Measurements from ENCODE around the gene GPR160. TPM values are rescaled to one million over a fixed set of nuclear protein-coding genes. Genes with fewer than 3 reads are reported as not detected.
A peak's percentile ranks its signal among the peaks of the same experiment; 100 is the strongest.

GPR160 gene
- total RNA-seq, 4 donors from 2014 or later: 93.5 to 195 (median 139) TPM

DNA sequence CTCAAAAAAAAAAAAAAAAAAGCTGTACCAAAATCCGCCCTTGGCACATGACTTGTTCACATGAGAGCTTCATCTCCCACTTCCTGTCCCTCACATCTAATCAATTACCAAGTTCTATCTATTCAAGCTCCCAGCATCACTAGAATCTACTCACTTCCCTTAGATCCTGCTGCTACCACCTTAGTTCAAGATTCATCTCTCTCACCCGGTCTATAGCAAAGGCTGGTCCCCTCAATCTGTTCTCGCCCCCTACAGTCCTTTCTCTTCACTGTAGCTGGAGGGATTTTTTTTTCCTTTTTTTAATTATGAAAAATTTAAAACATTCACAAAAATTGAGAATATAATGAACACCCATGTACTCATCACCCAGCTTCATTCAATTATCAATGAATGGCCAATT lies 16.7 kb upstream of the GPR160 start:
- H3K27me3 ChIP-seq: no peaks in the 10 kb centered on the region
- H3K36me3 ChIP-seq: no peaks in the 10 kb centered on the region
- no peak overlapping the region for H3K27ac ChIP-seq
- peaks cover 0 to 5% (median 0%) of the 10 kb centered on the region in 4 donors for H3K4me1 ChIP-seq
- intact Hi-C loops (cut with DNase I; ENCODE audit: low total_unique reads) (no loop called here), in situ Hi-C loops (cut with MboI; ENCODE audit: low pct_ligation_motif_present in 1 of 4, low pct_unique_long_range_greater_than_20kb in 1 of 4, low sequenced_read_pairs in 3 of 4) (no loop called here)
- no peak for TF ChIP-seq POLR2AphosphoS5 (IDR thresholded peaks at IDR 0.05)
- TF ChIP-seq POLR2A (IDR thresholded peaks at IDR 0.05): no peak
- no peak for TF ChIP-seq EP300 (IDR thresholded peaks at IDR 0.05; ENCODE audit: low read depth)
- TF ChIP-seq, protein P1, sequence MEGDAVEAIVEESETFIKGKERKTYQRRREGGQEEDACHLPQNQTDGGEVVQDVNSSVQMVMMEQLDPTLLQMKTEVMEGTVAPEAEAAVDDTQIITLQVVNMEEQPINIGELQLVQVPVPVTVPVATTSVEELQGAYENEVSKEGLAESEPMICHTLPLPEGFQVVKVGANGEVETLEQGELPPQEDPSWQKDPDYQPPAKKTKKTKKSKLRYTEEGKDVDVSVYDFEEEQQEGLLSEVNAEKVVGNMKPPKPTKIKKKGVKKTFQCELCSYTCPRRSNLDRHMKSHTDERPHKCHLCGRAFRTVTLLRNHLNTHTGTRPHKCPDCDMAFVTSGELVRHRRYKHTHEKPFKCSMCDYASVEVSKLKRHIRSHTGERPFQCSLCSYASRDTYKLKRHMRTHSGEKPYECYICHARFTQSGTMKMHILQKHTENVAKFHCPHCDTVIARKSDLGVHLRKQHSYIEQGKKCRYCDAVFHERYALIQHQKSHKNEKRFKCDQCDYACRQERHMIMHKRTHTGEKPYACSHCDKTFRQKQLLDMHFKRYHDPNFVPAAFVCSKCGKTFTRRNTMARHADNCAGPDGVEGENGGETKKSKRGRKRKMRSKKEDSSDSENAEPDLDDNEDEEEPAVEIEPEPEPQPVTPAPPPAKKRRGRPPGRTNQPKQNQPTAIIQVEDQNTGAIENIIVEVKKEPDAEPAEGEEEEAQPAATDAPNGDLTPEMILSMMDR (IDR thresholded peaks at IDR 0.05): no peak
- no peak for DNase-seq
- 70 to 83% methylated on average over 3 of the region's 3 CpGs for WGBS, 2 donors (ENCODE audit: low coverage in 1 of 2)
- H3K4me3 ChIP-seq: no peak overlapping the region
- no peaks in the 10 kb centered on the region for H3K9me3 ChIP-seq

DNA sequence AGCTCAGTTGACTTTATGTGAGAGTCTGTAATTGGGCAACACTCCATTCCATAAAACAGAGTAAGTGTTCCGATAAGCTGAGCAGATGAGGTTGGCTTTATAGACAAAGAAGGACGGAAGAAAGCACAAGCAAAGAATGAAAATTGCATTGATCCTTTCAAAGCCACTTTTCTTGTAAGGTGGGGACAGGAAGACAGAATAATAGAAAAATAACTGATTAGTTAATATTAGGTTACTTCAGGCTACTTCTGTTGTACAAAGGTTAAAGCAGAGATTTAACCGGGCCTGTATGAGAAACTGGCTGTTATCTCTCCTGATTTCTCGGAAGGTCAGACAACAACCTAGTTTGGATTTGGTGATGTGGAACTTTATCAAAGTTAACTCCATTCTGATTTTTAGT lies 15.5 kb upstream of the GPR160 start:
- H3K4me3 ChIP-seq: no peak overlapping the region
- intact Hi-C loops (cut with DNase I; ENCODE audit: low total_unique reads): no loop called here
- in situ Hi-C loops (cut with MboI; ENCODE audit: low pct_ligation_motif_present in 1 of 4, low pct_unique_long_range_greater_than_20kb in 1 of 4, low sequenced_read_pairs in 3 of 4): no loop called here
- H3K27ac ChIP-seq: no peak overlapping the region
- no peak for DNase-seq
- no peaks in the 10 kb centered on the region for H3K36me3 ChIP-seq
- no peak for TF ChIP-seq EP300 (IDR thresholded peaks at IDR 0.05; ENCODE audit: low read depth)
- TF ChIP-seq, protein P1 (IDR thresholded peaks at IDR 0.05): no peak
- no peak for TF ChIP-seq POLR2AphosphoS5 (IDR thresholded peaks at IDR 0.05)
- no peaks in the 10 kb centered on the region for H3K27me3 ChIP-seq
- no peaks in the 10 kb centered on the region for H3K9me3 ChIP-seq
- peaks cover 0 to 5% (median 0%) of the 10 kb centered on the region in 4 donors for H3K4me1 ChIP-seq
- 96 to 97% methylated on average over 4 of the region's 4 CpGs for WGBS, 2 donors (ENCODE audit: low coverage in 1 of 2)

- no peaks in the 10 kb centered on the region for H3K27me3 ChIP-seq
- H3K4me3 ChIP-seq: no peak overlapping the region
- TF ChIP-seq EP300 (IDR thresholded peaks at IDR 0.05; ENCODE audit: low read depth) (no peak), POLR2AphosphoS5 (IDR thresholded peaks at IDR 0.05) (no peak), POLR2A (IDR thresholded peaks at IDR 0.05) (no peak)
- TF ChIP-seq, protein P1 (IDR thresholded peaks at IDR 0.05): no peak
- intact Hi-C loops (cut with DNase I; ENCODE audit: low total_unique reads) (no loop called here), in situ Hi-C loops (cut with MboI; ENCODE audit: low pct_ligation_motif_present in 1 of 4, low pct_unique_long_range_greater_than_20kb in 1 of 4, low sequenced_read_pairs in 3 of 4) (no loop called here)
- H3K4me1 ChIP-seq: peaks cover 0 to 5% (median 0%) of the 10 kb centered on the region in 4 donors
- peak overlapping the region in 1 of 4 donors; percentile 4 for H3K27ac ChIP-seq
- no peak for DNase-seq
- 57 to 64% methylated on average over 1 of the region's 1 CpG for WGBS, 2 donors (ENCODE audit: low coverage in 1 of 2)
- no peaks in the 10 kb centered on the region for H3K9me3 ChIP-seq
- no peaks in the 10 kb centered on the region for H3K36me3 ChIP-seq
Measured at GRCh38 chr3:170023165-170023564, 14.6 kb upstream of the GPR160 start.

DNA sequence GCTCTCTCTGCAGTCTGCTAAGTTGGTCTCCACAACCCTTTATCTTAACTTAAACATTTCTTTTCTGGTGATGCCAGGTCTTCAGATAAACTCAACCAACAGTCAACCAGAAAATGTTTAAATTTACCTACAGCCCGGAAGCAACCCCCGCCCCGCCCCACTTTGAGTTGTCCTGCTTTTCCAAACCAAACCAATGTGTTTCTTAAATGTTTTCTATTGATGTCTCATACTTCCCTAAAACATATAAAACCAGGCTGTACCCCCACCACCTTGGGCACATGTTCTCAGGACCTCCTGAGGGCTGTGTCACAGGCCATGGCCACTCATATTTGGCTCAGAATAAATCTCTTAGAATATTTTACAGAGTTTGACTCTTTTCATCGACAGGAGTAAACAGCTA lies 13.2 kb upstream of the GPR160 start:
- in situ Hi-C loops (cut with MboI; ENCODE audit: low pct_ligation_motif_present in 1 of 4, low pct_unique_long_range_greater_than_20kb in 1 of 4, low sequenced_read_pairs in 3 of 4) (no loop called here), intact Hi-C loops (cut with DNase I; ENCODE audit: low total_unique reads) (no loop called here)
- no peak overlapping the region for H3K27ac ChIP-seq
- H3K27me3 ChIP-seq: no peaks in the 10 kb centered on the region
- TF ChIP-seq POLR2A (IDR thresholded peaks at IDR 0.05) (no peak), EP300 (IDR thresholded peaks at IDR 0.05; ENCODE audit: low read depth) (no peak), POLR2AphosphoS5 (IDR thresholded peaks at IDR 0.05) (no peak)
- TF ChIP-seq, protein P1 (IDR thresholded peaks at IDR 0.05): no peak
- 96% methylated on average over 4 of the region's 4 CpGs for WGBS, 2 donors (ENCODE audit: low coverage in 1 of 2)
- DNase-seq: no peak
- H3K9me3 ChIP-seq: no peaks in the 10 kb centered on the region
- H3K36me3 ChIP-seq: no peaks in the 10 kb centered on the region
- H3K4me3 ChIP-seq: no peak overlapping the region
- H3K4me1 ChIP-seq: peaks cover 0 to 5% (median 0%) of the 10 kb centered on the region in 4 donors

All from transverse colon (tissue), 4 donors.